ENCODE data around the gene DUSP9.

- TF ChIP-seq EGR1 (IDR thresholded peaks at IDR 0.05; ENCODE audit: low read depth) (no peak), POLR2AphosphoS5 (IDR thresholded peaks at IDR 0.05; ENCODE audit: low read depth, low read length) (no peak)
Measured at GRCh38 chrX:153639177-153640044, 7.6 kb upstream of the DUSP9 start.

Measured in HCT116 (cell line).